Measurements from ENCODE around the gene PLEKHF1.

DNA sequence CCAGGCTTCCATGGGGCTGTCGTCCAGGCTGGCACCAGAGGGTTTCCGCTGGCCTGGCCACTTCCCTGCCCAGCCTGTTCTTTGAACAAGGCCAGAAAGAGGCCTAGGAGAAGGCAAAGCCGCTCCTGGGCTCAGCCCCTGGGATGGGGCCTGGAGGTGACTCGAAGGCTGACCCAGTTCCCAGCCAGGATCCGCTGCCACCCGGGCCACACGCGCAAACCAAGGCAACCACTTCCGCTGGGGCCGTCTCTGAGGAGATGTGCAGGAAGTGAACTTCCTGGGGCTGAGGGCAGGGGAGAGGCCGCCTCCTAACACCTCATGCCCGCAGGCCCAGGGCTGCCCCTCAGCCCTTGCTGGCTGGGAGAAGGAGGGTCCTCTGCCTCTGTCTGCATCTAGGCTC is 15.2 kb downstream of the PLEKHF1 start:
- TF ChIP-seq, protein P1, sequence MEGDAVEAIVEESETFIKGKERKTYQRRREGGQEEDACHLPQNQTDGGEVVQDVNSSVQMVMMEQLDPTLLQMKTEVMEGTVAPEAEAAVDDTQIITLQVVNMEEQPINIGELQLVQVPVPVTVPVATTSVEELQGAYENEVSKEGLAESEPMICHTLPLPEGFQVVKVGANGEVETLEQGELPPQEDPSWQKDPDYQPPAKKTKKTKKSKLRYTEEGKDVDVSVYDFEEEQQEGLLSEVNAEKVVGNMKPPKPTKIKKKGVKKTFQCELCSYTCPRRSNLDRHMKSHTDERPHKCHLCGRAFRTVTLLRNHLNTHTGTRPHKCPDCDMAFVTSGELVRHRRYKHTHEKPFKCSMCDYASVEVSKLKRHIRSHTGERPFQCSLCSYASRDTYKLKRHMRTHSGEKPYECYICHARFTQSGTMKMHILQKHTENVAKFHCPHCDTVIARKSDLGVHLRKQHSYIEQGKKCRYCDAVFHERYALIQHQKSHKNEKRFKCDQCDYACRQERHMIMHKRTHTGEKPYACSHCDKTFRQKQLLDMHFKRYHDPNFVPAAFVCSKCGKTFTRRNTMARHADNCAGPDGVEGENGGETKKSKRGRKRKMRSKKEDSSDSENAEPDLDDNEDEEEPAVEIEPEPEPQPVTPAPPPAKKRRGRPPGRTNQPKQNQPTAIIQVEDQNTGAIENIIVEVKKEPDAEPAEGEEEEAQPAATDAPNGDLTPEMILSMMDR (conservative IDR thresholded peaks at IDR 0.05), result no peak
- no peak for TF ChIP-seq ZFX (IDR thresholded peaks at IDR 0.05)
